ENCODE measurements around the gene PHTF1.

Gene PHTF1

GRCh38 chr1:113677250-113678158 is 81.8 kb downstream of the PHTF1 start:
- H3K36me3 Mint-ChIP-seq (ENCODE audit: low read depth) = no peaks in the 10 kb centered on the region
- no peaks in the 10 kb centered on the region for H3K27me3 Mint-ChIP-seq (ENCODE audit: low read depth)
- no peaks in the 10 kb centered on the region for H3K9me3 Mint-ChIP-seq
- H3K4me1 Mint-ChIP-seq (ENCODE audit: low read depth) = peaks cover 9% of the 10 kb centered on the region
- H3K27ac Mint-ChIP-seq = no peak overlapping the region
- H3K4me3 Mint-ChIP-seq = no peak overlapping the region

GRCh38 chr1:113676524-113676923 is 82.8 kb downstream of the PHTF1 start:
- Mint-ChIP-seq H3K4me3 (no peak overlapping the region), H3K36me3 (ENCODE audit: low read depth) (no peaks in the 10 kb centered on the region), H3K27ac (no peak overlapping the region), H3K4me1 (ENCODE audit: low read depth) (peaks cover 9% of the 10 kb centered on the region), H3K9me3 (no peaks in the 10 kb centered on the region), H3K27me3 (ENCODE audit: low read depth) (no peaks in the 10 kb centered on the region)

- no peak overlapping the region for H3K4me3 Mint-ChIP-seq
These were observed 84.0 kb downstream of the PHTF1 start for GRCh38 chr1:113675302-113675701.

GRCh38 chr1:113674591-113674990 is 84.7 kb downstream of the PHTF1 start:
- Mint-ChIP-seq H3K4me1 (ENCODE audit: low read depth) (peaks cover 5% of the 10 kb centered on the region), H3K27ac (no peak overlapping the region), H3K27me3 (ENCODE audit: low read depth) (no peaks in the 10 kb centered on the region), H3K36me3 (ENCODE audit: low read depth) (no peaks in the 10 kb centered on the region), H3K4me3 (no peak overlapping the region), H3K9me3 (no peaks in the 10 kb centered on the region)

More at GRCh38 chr1:113675302-113675701, 84.0 kb downstream of the PHTF1 start:
- no peak overlapping the region for H3K27ac Mint-ChIP-seq
- peaks cover 5% of the 10 kb centered on the region for H3K4me1 Mint-ChIP-seq (ENCODE audit: low read depth)
- H3K9me3 Mint-ChIP-seq = no peaks in the 10 kb centered on the region
- H3K36me3 Mint-ChIP-seq (ENCODE audit: low read depth) = no peaks in the 10 kb centered on the region
- H3K27me3 Mint-ChIP-seq (ENCODE audit: low read depth) = no peaks in the 10 kb centered on the region

GRCh38 chr1:113672491-113672890 is 86.8 kb downstream of the PHTF1 start:
- Mint-ChIP-seq H3K4me1 (ENCODE audit: low read depth) (peaks cover 5% of the 10 kb centered on the region), H3K4me3 (no peak overlapping the region), H3K9me3 (no peaks in the 10 kb centered on the region), H3K27me3 (ENCODE audit: low read depth) (no peaks in the 10 kb centered on the region), H3K27ac (no peak overlapping the region), H3K36me3 (ENCODE audit: low read depth) (no peaks in the 10 kb centered on the region)

GRCh38 chr1:113670650-113671049 is 88.6 kb downstream of the PHTF1 start:
- Mint-ChIP-seq H3K4me1 (ENCODE audit: low read depth) (peaks cover 5% of the 10 kb centered on the region), H3K27ac (no peak overlapping the region), H3K4me3 (no peak overlapping the region), H3K27me3 (ENCODE audit: low read depth) (no peaks in the 10 kb centered on the region), H3K9me3 (no peaks in the 10 kb centered on the region), H3K36me3 (ENCODE audit: low read depth) (no peaks in the 10 kb centered on the region)

GRCh38 chr1:113669988-113670387 is 89.3 kb downstream of the PHTF1 start:
- H3K9me3 Mint-ChIP-seq = no peaks in the 10 kb centered on the region
- no peak overlapping the region for H3K4me3 Mint-ChIP-seq
- no peaks in the 10 kb centered on the region for H3K36me3 Mint-ChIP-seq (ENCODE audit: low read depth)
- no peaks in the 10 kb centered on the region for H3K27me3 Mint-ChIP-seq (ENCODE audit: low read depth)
- peaks cover under 1% of the 10 kb centered on the region for H3K4me1 Mint-ChIP-seq (ENCODE audit: low read depth)
- H3K27ac Mint-ChIP-seq = no peak overlapping the region

- no peaks in the 10 kb centered on the region for H3K36me3 Mint-ChIP-seq (ENCODE audit: low read depth)
- no peaks in the 10 kb centered on the region for H3K4me1 Mint-ChIP-seq (ENCODE audit: low read depth)
- no peak overlapping the region for H3K27ac Mint-ChIP-seq
- H3K27me3 Mint-ChIP-seq (ENCODE audit: low read depth) = no peaks in the 10 kb centered on the region
- no peak overlapping the region for H3K4me3 Mint-ChIP-seq
- H3K9me3 Mint-ChIP-seq = no peaks in the 10 kb centered on the region
These were observed 93.2 kb downstream of the PHTF1 start for GRCh38 chr1:113666126-113666525.

- no peak overlapping the region for H3K27ac Mint-ChIP-seq
- no peaks in the 10 kb centered on the region for H3K4me1 Mint-ChIP-seq (ENCODE audit: low read depth)
- H3K4me3 Mint-ChIP-seq = no peak overlapping the region
- no peaks in the 10 kb centered on the region for H3K27me3 Mint-ChIP-seq (ENCODE audit: low read depth)
- no peaks in the 10 kb centered on the region for H3K36me3 Mint-ChIP-seq (ENCODE audit: low read depth)
- H3K9me3 Mint-ChIP-seq = no peaks in the 10 kb centered on the region
These were observed 94.2 kb downstream of the PHTF1 start for GRCh38 chr1:113665071-113665470.

- no peaks in the 10 kb centered on the region for H3K36me3 Mint-ChIP-seq (ENCODE audit: low read depth)
- H3K27me3 Mint-ChIP-seq (ENCODE audit: low read depth) = no peaks in the 10 kb centered on the region
- H3K4me3 Mint-ChIP-seq = no peak overlapping the region
- H3K27ac Mint-ChIP-seq = no peak overlapping the region
- H3K9me3 Mint-ChIP-seq = no peaks in the 10 kb centered on the region
- H3K4me1 Mint-ChIP-seq (ENCODE audit: low read depth) = no peaks in the 10 kb centered on the region
These were observed 95.9 kb downstream of the PHTF1 start for GRCh38 chr1:113663165-113663951.

GRCh38 chr1:113662101-113662500 is 97.2 kb downstream of the PHTF1 start:
- no peaks in the 10 kb centered on the region for H3K4me1 Mint-ChIP-seq (ENCODE audit: low read depth)
- no peak overlapping the region for H3K27ac Mint-ChIP-seq
- no peaks in the 10 kb centered on the region for H3K9me3 Mint-ChIP-seq
- H3K36me3 Mint-ChIP-seq (ENCODE audit: low read depth) = no peaks in the 10 kb centered on the region
- H3K27me3 Mint-ChIP-seq (ENCODE audit: low read depth) = no peaks in the 10 kb centered on the region
- no peak overlapping the region for H3K4me3 Mint-ChIP-seq

GRCh38 chr1:113660088-113660487 is 99.2 kb downstream of the PHTF1 start:
- Mint-ChIP-seq H3K27me3 (ENCODE audit: low read depth) (no peaks in the 10 kb centered on the region), H3K36me3 (ENCODE audit: low read depth) (no peaks in the 10 kb centered on the region), H3K9me3 (no peaks in the 10 kb centered on the region), H3K4me1 (ENCODE audit: low read depth) (no peaks in the 10 kb centered on the region), H3K4me3 (no peak overlapping the region), H3K27ac (no peak overlapping the region)

- no peaks in the 10 kb centered on the region for H3K4me1 Mint-ChIP-seq (ENCODE audit: low read depth)
- no peaks in the 10 kb centered on the region for H3K9me3 Mint-ChIP-seq
- no peaks in the 10 kb centered on the region for H3K27me3 Mint-ChIP-seq (ENCODE audit: low read depth)
- H3K27ac Mint-ChIP-seq = no peak overlapping the region
- H3K36me3 Mint-ChIP-seq (ENCODE audit: low read depth) = no peaks in the 10 kb centered on the region
- no peak overlapping the region for H3K4me3 Mint-ChIP-seq
These were observed 99.7 kb downstream of the PHTF1 start for GRCh38 chr1:113659556-113659955.

- no peak overlapping the region for H3K27ac Mint-ChIP-seq
- no peaks in the 10 kb centered on the region for H3K4me1 Mint-ChIP-seq (ENCODE audit: low read depth)
- H3K36me3 Mint-ChIP-seq (ENCODE audit: low read depth) = no peaks in the 10 kb centered on the region
- no peaks in the 10 kb centered on the region for H3K27me3 Mint-ChIP-seq (ENCODE audit: low read depth)
- H3K4me3 Mint-ChIP-seq = no peak overlapping the region
- H3K9me3 Mint-ChIP-seq = no peaks in the 10 kb centered on the region
These were observed 100.3 kb downstream of the PHTF1 start for GRCh38 chr1:113659035-113659434.

GRCh38 chr1:113657556-113658063 is 101.7 kb downstream of the PHTF1 start:
- no peaks in the 10 kb centered on the region for H3K9me3 Mint-ChIP-seq
- H3K36me3 Mint-ChIP-seq (ENCODE audit: low read depth) = no peaks in the 10 kb centered on the region
- no peaks in the 10 kb centered on the region for H3K27me3 Mint-ChIP-seq (ENCODE audit: low read depth)
- H3K4me3 Mint-ChIP-seq = no peak overlapping the region
- H3K4me1 Mint-ChIP-seq (ENCODE audit: low read depth) = no peaks in the 10 kb centered on the region
- no peak overlapping the region for H3K27ac Mint-ChIP-seq
